GM23338 (cell line): ENCODE data around the gene NOD1. TPM values are rescaled to one million over a fixed set of nuclear protein-coding genes. Genes with fewer than 3 reads are reported as not detected.

Experiments
- ATAC-seq: fragments of 200-7000 bp; cut with Tn5 transposase; 3 replicates; pipeline ENCODE4 v1.9.1; 2020
- DNase-seq: peaks from one replicate; pipeline ENCODE4 v3.0.0-alpha.2; 2015; ENCODE audit warnings: low spot score
- H2AFZ ChIP-seq: fragments of 200-600 bp; sonication (generic); 2 replicates; pipeline ENCODE4 v1.8.0; 2016; ENCODE audit warnings: antibody characterized with exemption, mild to moderate bottlenecking, moderate library complexity
- H3F3A ChIP-seq: fragments of 200-600 bp; sonication (generic); replicated peaks from 2 replicates; pipeline ENCODE4 v1.8.0; 2017; ENCODE audit warnings: antibody characterized with exemption, mixed run types, low read depth
- H3K27ac ChIP-seq: fragments of 200-600 bp; sonication (generic); 2 replicates; pipeline ENCODE4 v1.6.1; 2016; ENCODE audit warnings: low read depth
- H3K27me3 ChIP-seq: fragments of 200-600 bp; sonication (generic); 2 replicates; pipeline ENCODE4 v1.8.0; 2016; ENCODE audit warnings: mild to moderate bottlenecking, mixed run types, moderate library complexity; ENCODE audit not compliant: insufficient read depth
- H3K36me3 ChIP-seq: fragments of 200-600 bp; sonication (generic); 2 replicates; pipeline ENCODE4 v1.8.0; 2016; ENCODE audit warnings: mild to moderate bottlenecking; ENCODE audit not compliant: insufficient read depth
- H3K4me1 ChIP-seq: fragments of 200-600 bp; sonication (generic); 2 replicates; pipeline ENCODE4 v1.8.0; 2016; ENCODE audit warnings: mild to moderate bottlenecking, moderate library complexity; ENCODE audit not compliant: insufficient read depth
- H3K4me2 ChIP-seq: fragments of 200-600 bp; sonication (generic); 2 replicates; pipeline ENCODE4 v1.7.1; 2017; ENCODE audit warnings: mixed run types
- H3K4me3 ChIP-seq: fragments of 200-600 bp; sonication (generic); 2 replicates; pipeline ENCODE4 v1.6.1; 2016; ENCODE audit warnings: mixed run types
- H3K79me2 ChIP-seq: fragments of 200-600 bp; sonication (generic); replicated peaks from 2 replicates; pipeline ENCODE4 v1.8.0; 2017; ENCODE audit warnings: mild to moderate bottlenecking; ENCODE audit not compliant: insufficient read depth
- H3K9me2 ChIP-seq: fragments of 200-600 bp; sonication (generic); 2 replicates; pipeline ENCODE4 v1.8.0; 2017; ENCODE audit not compliant: insufficient read depth
- H4K20me1 ChIP-seq: fragments of 200-600 bp; sonication (generic); replicated peaks from 2 replicates; pipeline ENCODE4 v1.8.0; 2017; ENCODE audit warnings: mild to moderate bottlenecking; ENCODE audit not compliant: insufficient read depth
- H3K27ac Mint-ChIP-seq: 2 replicates; pipeline ENCODE4 v1.8.0; 2020; ENCODE audit warnings: inconsistent platforms, mild to moderate bottlenecking, moderate library complexity, mixed read lengths
- H3K27me3 Mint-ChIP-seq: 3 replicates; pipeline ENCODE4 v1.8.0; 2022; ENCODE audit warnings: low read depth, mild to moderate bottlenecking, moderate library complexity, mixed read lengths, inconsistent platforms; ENCODE audit not compliant: insufficient read depth, poor library complexity
- H3K36me3 Mint-ChIP-seq: 3 replicates; pipeline ENCODE4 v1.8.0; 2021; ENCODE audit warnings: low read depth, mild to moderate bottlenecking, inconsistent platforms, moderate library complexity, mixed read lengths
- H3K4me1 Mint-ChIP-seq: 3 replicates; pipeline ENCODE4 v1.8.0; 2020; ENCODE audit warnings: mild to moderate bottlenecking, inconsistent platforms, mixed read lengths
- H3K4me3 Mint-ChIP-seq: 3 replicates; pipeline ENCODE4 v1.8.0; 2021; ENCODE audit warnings: moderate library complexity, mild to moderate bottlenecking, inconsistent platforms, mixed read lengths
- H3K9me3 Mint-ChIP-seq: 3 replicates; pipeline ENCODE4 v1.8.0; 2020; ENCODE audit warnings: moderate library complexity, mild to moderate bottlenecking, inconsistent platforms, mixed read lengths
- CREB1 ChIP-seq: fragments of 250-450 bp; sonication (Bioruptor Pico); IDR thresholded peaks from 2 replicates; pipeline ENCODE4 v1.5.0; 2020; ENCODE audit warnings: low read depth, mild to moderate bottlenecking, moderate library complexity
- CTCF ChIP-seq, 2 experiments: fragments of 200-600 bp in 1 of 2; sonication (generic) in 1 of 2; conservative IDR thresholded peaks; 2 replicates each; pipeline versions ENCODE4 v1.5.1 to v1.6.1; 2016 to 2017; ENCODE audit warnings: antibody characterized with exemption in 2 of 2, low read depth in 2 of 2, mild to moderate bottlenecking in 2 of 2, moderate library complexity in 1 of 2
- EZH2phosphoT487 ChIP-seq: fragments of 200-600 bp; sonication (generic); IDR thresholded peaks from one replicate; pipeline ENCODE4 v1.8.1; 2018; ENCODE audit warnings: antibody characterized with exemption; ENCODE audit not compliant: unreplicated experiment
- JUNB ChIP-seq: IDR thresholded peaks from one replicate; pipeline ENCODE4 v1.6.1; 2016; ENCODE audit warnings: antibody characterized with exemption; ENCODE audit not compliant: unreplicated experiment
- NANOG ChIP-seq: IDR thresholded peaks from 2 replicates; pipeline ENCODE4 v1.6.1; 2016; ENCODE audit warnings: antibody characterized with exemption, borderline replicate concordance
- POLR2AphosphoS5 ChIP-seq: IDR thresholded peaks from 2 replicates; pipeline ENCODE4 v1.6.1; 2016; ENCODE audit warnings: antibody characterized with exemption, low read depth
- STAT1 ChIP-seq: IDR thresholded peaks from one replicate; pipeline ENCODE4 v1.6.1; 2016; ENCODE audit warnings: antibody characterized with exemption; ENCODE audit not compliant: unreplicated experiment
- ZNF114 ChIP-seq: fragments of 250-450 bp; sonication (Bioruptor Pico); IDR thresholded peaks from 2 replicates; pipeline ENCODE4 v1.5.0; 2020; ENCODE audit warnings: mild to moderate bottlenecking, moderate library complexity
- ZNF331 ChIP-seq: fragments of 250-450 bp; sonication (Bioruptor Pico); IDR thresholded peaks from 2 replicates; pipeline ENCODE4 v1.5.0; 2020; ENCODE audit warnings: low read depth, mild to moderate bottlenecking, moderate library complexity
- polyA plus RNA-seq: library from polyadenylated mRNA; unstranded; fragments of >200 nt; fragmentation: Nextera tagmentation; extraction: Ambion mirVana; gene quantifications from 2 replicates; pipeline ENCODE4 v1.2.1, GENCODE V29; 2016
- total RNA-seq: library from RNA; depleted of rRNA; stranded (reverse); fragments of >200 nt; shearing (Covaris generic); gene quantifications from 2 replicates; pipeline ENCODE4 v1.2.3, GENCODE V29; 2014
- TF ChIP-seq, protein P1 (sequence below): fragments of 250-450 bp; sonication (Bioruptor Pico); IDR thresholded peaks from 2 replicates; pipeline ENCODE4 v1.5.0; 2020; ENCODE audit warnings: mild to moderate bottlenecking, moderate library complexity
- TF ChIP-seq, protein P2 (sequence below): IDR thresholded peaks from 2 replicates; pipeline ENCODE4 v1.6.1; 2016; ENCODE audit warnings: antibody characterized with exemption
- TF ChIP-seq, protein P3 (sequence below): IDR thresholded peaks from one replicate; pipeline ENCODE4 v1.6.1; 2018; ENCODE audit warnings: antibody characterized with exemption; ENCODE audit not compliant: unreplicated experiment

The NOD1 gene
- total and polyA plus RNA-seq, 2 experiments from 2014 or later, result 2.1 to 7.3 TPM

GRCh38 chr7:30526163-30526562 is 47.6 kb upstream of the NOD1 start (continued):
- TF ChIP-seq, protein P1, sequence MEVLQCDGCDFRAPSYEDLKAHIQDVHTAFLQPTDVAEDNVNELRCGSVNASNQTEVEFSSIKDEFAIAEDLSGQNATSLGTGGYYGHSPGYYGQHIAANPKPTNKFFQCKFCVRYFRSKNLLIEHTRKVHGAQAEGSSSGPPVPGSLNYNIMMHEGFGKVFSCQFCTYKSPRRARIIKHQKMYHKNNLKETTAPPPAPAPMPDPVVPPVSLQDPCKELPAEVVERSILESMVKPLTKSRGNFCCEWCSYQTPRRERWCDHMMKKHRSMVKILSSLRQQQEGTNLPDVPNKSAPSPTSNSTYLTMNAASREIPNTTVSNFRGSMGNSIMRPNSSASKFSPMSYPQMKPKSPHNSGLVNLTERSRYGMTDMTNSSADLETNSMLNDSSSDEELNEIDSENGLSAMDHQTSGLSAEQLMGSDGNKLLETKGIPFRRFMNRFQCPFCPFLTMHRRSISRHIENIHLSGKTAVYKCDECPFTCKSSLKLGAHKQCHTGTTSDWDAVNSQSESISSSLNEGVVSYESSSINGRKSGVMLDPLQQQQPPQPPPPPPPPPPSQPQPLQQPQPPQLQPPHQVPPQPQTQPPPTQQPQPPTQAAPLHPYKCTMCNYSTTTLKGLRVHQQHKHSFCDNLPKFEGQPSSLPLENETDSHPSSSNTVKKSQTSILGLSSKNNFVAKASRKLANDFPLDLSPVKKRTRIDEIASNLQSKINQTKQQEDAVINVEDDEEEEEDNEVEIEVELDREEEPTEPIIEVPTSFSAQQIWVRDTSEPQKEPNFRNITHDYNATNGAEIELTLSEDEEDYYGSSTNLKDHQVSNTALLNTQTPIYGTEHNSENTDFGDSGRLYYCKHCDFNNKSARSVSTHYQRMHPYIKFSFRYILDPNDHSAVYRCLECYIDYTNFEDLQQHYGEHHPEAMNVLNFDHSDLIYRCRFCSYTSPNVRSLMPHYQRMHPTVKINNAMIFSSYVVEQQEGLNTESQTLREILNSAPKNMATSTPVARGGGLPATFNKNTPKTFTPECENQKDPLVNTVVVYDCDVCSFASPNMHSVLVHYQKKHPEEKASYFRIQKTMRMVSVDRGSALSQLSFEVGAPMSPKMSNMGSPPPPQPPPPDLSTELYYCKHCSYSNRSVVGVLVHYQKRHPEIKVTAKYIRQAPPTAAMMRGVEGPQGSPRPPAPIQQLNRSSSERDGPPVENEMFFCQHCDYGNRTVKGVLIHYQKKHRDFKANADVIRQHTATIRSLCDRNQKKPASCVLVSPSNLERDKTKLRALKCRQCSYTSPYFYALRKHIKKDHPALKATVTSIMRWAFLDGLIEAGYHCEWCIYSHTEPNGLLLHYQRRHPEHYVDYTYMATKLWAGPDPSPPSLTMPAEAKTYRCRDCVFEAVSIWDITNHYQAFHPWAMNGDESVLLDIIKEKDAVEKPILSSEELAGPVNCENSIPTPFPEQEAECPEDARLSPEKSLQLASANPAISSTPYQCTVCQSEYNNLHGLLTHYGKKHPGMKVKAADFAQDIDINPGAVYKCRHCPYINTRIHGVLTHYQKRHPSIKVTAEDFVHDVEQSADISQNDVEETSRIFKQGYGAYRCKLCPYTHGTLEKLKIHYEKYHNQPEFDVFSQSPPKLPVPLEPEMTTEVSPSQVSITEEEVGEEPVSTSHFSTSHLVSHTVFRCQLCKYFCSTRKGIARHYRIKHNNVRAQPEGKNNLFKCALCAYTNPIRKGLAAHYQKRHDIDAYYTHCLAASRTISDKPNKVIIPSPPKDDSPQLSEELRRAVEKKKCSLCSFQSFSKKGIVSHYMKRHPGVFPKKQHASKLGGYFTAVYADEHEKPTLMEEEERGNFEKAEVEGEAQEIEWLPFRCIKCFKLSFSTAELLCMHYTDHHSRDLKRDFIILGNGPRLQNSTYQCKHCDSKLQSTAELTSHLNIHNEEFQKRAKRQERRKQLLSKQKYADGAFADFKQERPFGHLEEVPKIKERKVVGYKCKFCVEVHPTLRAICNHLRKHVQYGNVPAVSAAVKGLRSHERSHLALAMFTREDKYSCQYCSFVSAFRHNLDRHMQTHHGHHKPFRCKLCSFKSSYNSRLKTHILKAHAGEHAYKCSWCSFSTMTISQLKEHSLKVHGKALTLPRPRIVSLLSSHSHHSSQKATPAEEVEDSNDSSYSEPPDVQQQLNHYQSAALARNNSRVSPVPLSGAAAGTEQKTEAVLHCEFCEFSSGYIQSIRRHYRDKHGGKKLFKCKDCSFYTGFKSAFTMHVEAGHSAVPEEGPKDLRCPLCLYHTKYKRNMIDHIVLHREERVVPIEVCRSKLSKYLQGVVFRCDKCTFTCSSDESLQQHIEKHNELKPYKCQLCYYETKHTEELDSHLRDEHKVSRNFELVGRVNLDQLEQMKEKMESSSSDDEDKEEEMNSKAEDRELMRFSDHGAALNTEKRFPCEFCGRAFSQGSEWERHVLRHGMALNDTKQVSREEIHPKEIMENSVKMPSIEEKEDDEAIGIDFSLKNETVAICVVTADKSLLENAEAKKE (CRISPR knock-in tag), result no peak
- TF ChIP-seq NANOG, result no peak
- TF ChIP-seq, protein P2, sequence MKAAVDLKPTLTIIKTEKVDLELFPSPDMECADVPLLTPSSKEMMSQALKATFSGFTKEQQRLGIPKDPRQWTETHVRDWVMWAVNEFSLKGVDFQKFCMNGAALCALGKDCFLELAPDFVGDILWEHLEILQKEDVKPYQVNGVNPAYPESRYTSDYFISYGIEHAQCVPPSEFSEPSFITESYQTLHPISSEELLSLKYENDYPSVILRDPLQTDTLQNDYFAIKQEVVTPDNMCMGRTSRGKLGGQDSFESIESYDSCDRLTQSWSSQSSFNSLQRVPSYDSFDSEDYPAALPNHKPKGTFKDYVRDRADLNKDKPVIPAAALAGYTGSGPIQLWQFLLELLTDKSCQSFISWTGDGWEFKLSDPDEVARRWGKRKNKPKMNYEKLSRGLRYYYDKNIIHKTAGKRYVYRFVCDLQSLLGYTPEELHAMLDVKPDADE, result no peak

DNA sequence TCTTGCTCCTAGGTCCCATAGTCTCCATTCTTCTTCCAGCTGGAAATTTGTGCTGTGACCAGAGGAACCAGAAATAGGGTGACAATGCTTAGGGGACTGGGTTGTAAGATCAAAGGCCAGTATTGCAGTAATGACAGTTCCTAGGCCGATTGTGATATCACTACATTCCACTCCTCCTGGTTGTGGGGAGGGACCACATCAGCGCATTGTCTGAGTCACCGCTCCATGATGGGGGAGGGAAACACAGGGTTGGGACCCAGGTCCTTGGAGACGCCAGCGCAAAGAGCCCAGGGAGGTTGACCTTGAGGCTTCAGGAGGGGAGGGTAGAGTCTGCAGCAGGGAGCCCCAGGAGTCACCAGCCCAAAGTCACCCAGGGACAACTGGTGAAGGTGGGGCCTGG is 46.8 kb upstream of the NOD1 start:
- no peak for ATAC-seq
- no peak overlapping the region for H3K4me3 Mint-ChIP-seq
- no peak for TF ChIP-seq CREB1
- TF ChIP-seq STAT1, result no peak
- no peak for TF ChIP-seq ZNF331 (CRISPR knock-in tag)
- TF ChIP-seq EZH2phosphoT487, result no peak
- no peak for TF ChIP-seq POLR2AphosphoS5
- TF ChIP-seq, protein P2, result no peak
- TF ChIP-seq, protein P3, sequence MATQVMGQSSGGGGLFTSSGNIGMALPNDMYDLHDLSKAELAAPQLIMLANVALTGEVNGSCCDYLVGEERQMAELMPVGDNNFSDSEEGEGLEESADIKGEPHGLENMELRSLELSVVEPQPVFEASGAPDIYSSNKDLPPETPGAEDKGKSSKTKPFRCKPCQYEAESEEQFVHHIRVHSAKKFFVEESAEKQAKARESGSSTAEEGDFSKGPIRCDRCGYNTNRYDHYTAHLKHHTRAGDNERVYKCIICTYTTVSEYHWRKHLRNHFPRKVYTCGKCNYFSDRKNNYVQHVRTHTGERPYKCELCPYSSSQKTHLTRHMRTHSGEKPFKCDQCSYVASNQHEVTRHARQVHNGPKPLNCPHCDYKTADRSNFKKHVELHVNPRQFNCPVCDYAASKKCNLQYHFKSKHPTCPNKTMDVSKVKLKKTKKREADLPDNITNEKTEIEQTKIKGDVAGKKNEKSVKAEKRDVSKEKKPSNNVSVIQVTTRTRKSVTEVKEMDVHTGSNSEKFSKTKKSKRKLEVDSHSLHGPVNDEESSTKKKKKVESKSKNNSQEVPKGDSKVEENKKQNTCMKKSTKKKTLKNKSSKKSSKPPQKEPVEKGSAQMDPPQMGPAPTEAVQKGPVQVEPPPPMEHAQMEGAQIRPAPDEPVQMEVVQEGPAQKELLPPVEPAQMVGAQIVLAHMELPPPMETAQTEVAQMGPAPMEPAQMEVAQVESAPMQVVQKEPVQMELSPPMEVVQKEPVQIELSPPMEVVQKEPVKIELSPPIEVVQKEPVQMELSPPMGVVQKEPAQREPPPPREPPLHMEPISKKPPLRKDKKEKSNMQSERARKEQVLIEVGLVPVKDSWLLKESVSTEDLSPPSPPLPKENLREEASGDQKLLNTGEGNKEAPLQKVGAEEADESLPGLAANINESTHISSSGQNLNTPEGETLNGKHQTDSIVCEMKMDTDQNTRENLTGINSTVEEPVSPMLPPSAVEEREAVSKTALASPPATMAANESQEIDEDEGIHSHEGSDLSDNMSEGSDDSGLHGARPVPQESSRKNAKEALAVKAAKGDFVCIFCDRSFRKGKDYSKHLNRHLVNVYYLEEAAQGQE, result no peak
- no peak for TF ChIP-seq CTCF (conservative IDR thresholded peaks at IDR 0.05; ENCODE audit: low read depth in 2 of 2)
- no peak for TF ChIP-seq JUNB
- TF ChIP-seq ZNF114, result no peak
- TF ChIP-seq NANOG, result no peak

More for the DNA sequence above, 46.8 kb upstream of the NOD1 start:
- no peaks in the 10 kb centered on the region; the same call in 1 of the 2 replicates for H4K20me1 ChIP-seq
- H3K9me2 ChIP-seq, result peaks cover 10% of the 10 kb centered on the region; the same call in 1 of the 2 replicates
- H3F3A ChIP-seq, result no peaks in the 10 kb centered on the region
- H3K4me3 ChIP-seq, result no peak overlapping the region
- H3K79me2 ChIP-seq, result no peaks in the 10 kb centered on the region
- H3K27ac Mint-ChIP-seq, result peak overlapping the region; percentile 45; the same call in 1 of the 2 replicates
- H3K9me3 Mint-ChIP-seq, result no peaks in the 10 kb centered on the region
- no peaks in the 10 kb centered on the region for H3K36me3 ChIP-seq
- H3K27me3 Mint-ChIP-seq, result peaks cover 7% of the 10 kb centered on the region
- DNase-seq, result no peak
- peaks cover 7% of the 10 kb centered on the region; the same call in 1 of the 2 replicates for H3K4me1 ChIP-seq
- peaks cover 11% of the 10 kb centered on the region for H3K4me1 Mint-ChIP-seq
- no peak overlapping the region for H2AFZ ChIP-seq
- H3K36me3 Mint-ChIP-seq, result no peaks in the 10 kb centered on the region
- no peak overlapping the region for H3K4me2 ChIP-seq
- H3K27ac ChIP-seq, result no peak overlapping the region
- H3K27me3 ChIP-seq, result no peaks in the 10 kb centered on the region
